Left ventricle myocardium inferior (tissue), 1 donor: Measurements from ENCODE around the gene MAGEB17. TPM values are rescaled to one million over a fixed set of nuclear protein-coding genes. Genes with fewer than 3 reads are reported as not detected.

Experiments
- DNase-seq: peaks from one replicate; pipeline ENCODE4 v3.0.0-alpha.2; 2020
- H3K27ac ChIP-seq: fragments of 200-600 bp; replicated peaks from 2 replicates; pipeline ENCODE4 v1.8.0; 2021
- H3K27me3 ChIP-seq: fragments of 200-600 bp; 2 replicates; pipeline ENCODE4 v1.8.0; 2021; ENCODE audit warnings: low read depth
- H3K36me3 ChIP-seq: fragments of 200-600 bp; 2 replicates; pipeline ENCODE4 v1.8.0; 2021
- H3K4me1 ChIP-seq: fragments of 200-600 bp; 2 replicates; pipeline ENCODE4 v1.8.0; 2021
- H3K4me3 ChIP-seq: fragments of 200-600 bp; 2 replicates; pipeline ENCODE4 v1.8.0; 2021; ENCODE audit warnings: mild to moderate bottlenecking, moderate library complexity
- H3K9me3 ChIP-seq: fragments of 200-600 bp; replicated peaks from 2 replicates; pipeline ENCODE4 v1.8.0; 2021
- CTCF ChIP-seq: fragments of 200-600 bp; IDR thresholded peaks from 2 replicates; pipeline ENCODE4 v1.8.0; 2021; ENCODE audit warnings: antibody characterized with exemption, mild to moderate bottlenecking, borderline replicate concordance
- intact Hi-C: fragments of 100-400 bp; cut with micrococcal nuclease; formaldehyde crosslinking; loops from one replicate; pipeline ENCODE4 v1.11.0; 2022
- total RNA-seq: library from RNA; stranded (reverse); fragmentation: NEBNext Ultra II Directional; extraction: Animal tissue kit (Norgen Biotek cat#: 25700); gene quantifications from one replicate; pipeline ENCODE4 v1.2.1, GENCODE V29; 2021
- donor health status: DM: no; HTN: yes; CAD: no; lungs with severe emphysema.

The MAGEB17 gene
- total RNA-seq, 1 donor from 2014 or later, result not detected

GRCh38 chrX:16125520-16126149 is 41.6 kb upstream of the MAGEB17 start:
- intact Hi-C loops, result no loop called here
- no peaks in the 10 kb centered on the region for H3K36me3 ChIP-seq
- H3K27me3 ChIP-seq, result no peaks in the 10 kb centered on the region
- H3K27ac ChIP-seq, result no peak overlapping the region
- TF ChIP-seq CTCF, result no peak
- no peaks in the 10 kb centered on the region for H3K4me1 ChIP-seq
- H3K4me3 ChIP-seq, result no peak overlapping the region
- no peaks in the 10 kb centered on the region for H3K9me3 ChIP-seq
- DNase-seq, result no peak

- no peak for TF ChIP-seq CTCF
- intact Hi-C loops, result no loop called here
- no peak for DNase-seq
- Histone ChIP-seq H3K27me3 (no peaks in the 10 kb centered on the region), H3K9me3 (no peaks in the 10 kb centered on the region), H3K27ac (no peak overlapping the region), H3K4me3 (no peak overlapping the region), H3K36me3 (no peaks in the 10 kb centered on the region), H3K4me1 (no peaks in the 10 kb centered on the region)
These were observed 36.6 kb upstream of the MAGEB17 start for GRCh38 chrX:16130707-16131106.

- TF ChIP-seq CTCF, result no peak
- no peak for DNase-seq
- Histone ChIP-seq H3K4me3 (no peak overlapping the region), H3K27me3 (no peaks in the 10 kb centered on the region), H3K4me1 (no peaks in the 10 kb centered on the region), H3K27ac (no peak overlapping the region), H3K36me3 (no peaks in the 10 kb centered on the region), H3K9me3 (no peaks in the 10 kb centered on the region)
- intact Hi-C loops, result no loop called here
These were observed 32.3 kb upstream of the MAGEB17 start for GRCh38 chrX:16134936-16135335.

- intact Hi-C loops, result no loop called here
- no peaks in the 10 kb centered on the region for H3K36me3 ChIP-seq
- no peaks in the 10 kb centered on the region for H3K4me1 ChIP-seq
- no peak overlapping the region for H3K27ac ChIP-seq
- no peak overlapping the region for H3K4me3 ChIP-seq
- no peaks in the 10 kb centered on the region for H3K9me3 ChIP-seq
- H3K27me3 ChIP-seq, result no peaks in the 10 kb centered on the region
- DNase-seq, result no peak
- TF ChIP-seq CTCF, result no peak
These were observed 31.2 kb upstream of the MAGEB17 start for GRCh38 chrX:16136080-16136479.

GRCh38 chrX:16137416-16138107 is 29.7 kb upstream of the MAGEB17 start:
- TF ChIP-seq CTCF, result no peak
- intact Hi-C loops, result no loop called here
- H3K27me3 ChIP-seq, result no peaks in the 10 kb centered on the region
- H3K4me1 ChIP-seq, result no peaks in the 10 kb centered on the region
- H3K9me3 ChIP-seq, result no peaks in the 10 kb centered on the region
- no peak overlapping the region for H3K4me3 ChIP-seq
- DNase-seq, result no peak
- no peak overlapping the region for H3K27ac ChIP-seq
- H3K36me3 ChIP-seq, result no peaks in the 10 kb centered on the region
